Activated naive CD4-positive, alpha-beta T cell treated with anti-CD3 and anti-CD28 coated beads, Interleukin-2, amount 50 U/mL, for 24 hours (primary cell): ENCODE measurements around the gene SNCG.
"Not testable (repeated sequence)": the region's sequence is repeated elsewhere in the genome, so short reads cannot be mapped to it uniquely, and the experiment has no call there.

Experiments used
- H3K27ac Mint-ChIP-seq: one replicate; pipeline ENCODE4 v1.8.0; 2021; ENCODE audit warnings: mild to moderate bottlenecking, mixed read lengths
- H3K27me3 Mint-ChIP-seq: one replicate; pipeline ENCODE4 v1.8.0; 2021; ENCODE audit warnings: mixed read lengths
- H3K36me3 Mint-ChIP-seq: one replicate; pipeline ENCODE4 v1.8.0; 2021; ENCODE audit warnings: mixed read lengths
- H3K4me1 Mint-ChIP-seq: one replicate; pipeline ENCODE4 v1.8.0; 2021; ENCODE audit warnings: mixed read lengths
- H3K4me3 Mint-ChIP-seq: one replicate; pipeline ENCODE4 v1.8.0; 2021; ENCODE audit warnings: mild to moderate bottlenecking, mixed read lengths
- H3K9me3 Mint-ChIP-seq: one replicate; pipeline ENCODE4 v1.8.0; 2021; ENCODE audit warnings: mixed read lengths

The SNCG gene

DNA sequence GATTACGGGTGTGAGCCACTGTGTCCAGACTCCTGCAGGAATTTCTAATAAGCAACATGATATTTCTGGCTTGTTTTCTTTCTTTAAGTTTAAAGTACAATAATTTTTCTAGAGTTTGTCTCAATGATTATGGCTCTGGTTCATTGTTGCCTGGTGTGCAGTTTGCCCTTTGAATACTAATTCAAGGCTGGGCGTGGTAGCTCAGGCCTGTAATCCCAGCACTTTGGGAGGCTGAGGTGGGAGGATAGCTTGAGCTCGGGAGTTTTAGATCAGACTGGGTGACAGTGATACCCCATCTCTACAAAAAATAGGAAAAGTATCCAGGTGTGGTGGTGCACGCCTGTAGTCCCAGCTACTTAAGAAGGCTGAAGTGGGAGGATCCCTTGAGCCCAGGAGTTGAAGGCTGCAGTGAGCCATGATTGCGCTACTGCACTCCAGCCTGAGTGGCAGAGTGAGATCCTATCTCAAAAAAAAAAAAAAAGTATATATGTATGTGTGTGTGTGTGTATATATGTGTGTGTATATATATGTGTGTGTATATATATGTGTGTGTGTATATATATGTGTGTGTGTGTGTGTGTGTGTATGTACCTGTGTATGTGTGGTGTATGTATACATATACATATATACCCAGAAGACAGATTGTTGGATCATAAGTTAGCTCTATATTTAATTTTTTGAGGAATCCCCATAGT is 18.1 kb downstream of the SNCG start:
- Mint-ChIP-seq H3K9me3 (no peaks in the 10 kb centered on the region), H3K27ac (no peak overlapping the region), H3K36me3 (no peaks in the 10 kb centered on the region), H3K4me1 (peaks cover 5% of the 10 kb centered on the region), H3K4me3 (no peak overlapping the region), H3K27me3 (no peaks in the 10 kb centered on the region)

DNA sequence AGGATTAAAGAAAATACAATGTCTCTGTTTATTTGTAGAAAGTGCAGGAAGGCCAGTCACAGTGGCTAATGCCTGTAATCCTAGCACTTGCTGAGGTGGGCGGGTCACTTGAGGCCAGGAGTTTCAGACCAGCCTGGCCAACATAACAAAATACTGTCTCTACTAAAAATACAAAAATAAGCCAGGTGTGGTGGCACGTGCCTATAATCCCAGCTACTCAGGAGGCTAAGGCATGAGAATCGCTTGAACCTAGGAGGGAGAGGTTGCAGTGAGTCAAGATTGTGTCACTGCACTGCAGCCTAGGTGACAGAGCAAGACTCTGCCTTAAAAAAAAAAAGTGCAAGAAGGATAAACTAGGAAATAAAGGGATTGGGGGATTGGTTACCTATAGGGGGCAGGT is 20.1 kb downstream of the SNCG start:
- H3K27ac Mint-ChIP-seq, H3K27me3 Mint-ChIP-seq, H3K4me1 Mint-ChIP-seq, H3K4me3 Mint-ChIP-seq, H3K36me3 Mint-ChIP-seq, H3K9me3 Mint-ChIP-seq: not testable (repeated sequence)

DNA sequence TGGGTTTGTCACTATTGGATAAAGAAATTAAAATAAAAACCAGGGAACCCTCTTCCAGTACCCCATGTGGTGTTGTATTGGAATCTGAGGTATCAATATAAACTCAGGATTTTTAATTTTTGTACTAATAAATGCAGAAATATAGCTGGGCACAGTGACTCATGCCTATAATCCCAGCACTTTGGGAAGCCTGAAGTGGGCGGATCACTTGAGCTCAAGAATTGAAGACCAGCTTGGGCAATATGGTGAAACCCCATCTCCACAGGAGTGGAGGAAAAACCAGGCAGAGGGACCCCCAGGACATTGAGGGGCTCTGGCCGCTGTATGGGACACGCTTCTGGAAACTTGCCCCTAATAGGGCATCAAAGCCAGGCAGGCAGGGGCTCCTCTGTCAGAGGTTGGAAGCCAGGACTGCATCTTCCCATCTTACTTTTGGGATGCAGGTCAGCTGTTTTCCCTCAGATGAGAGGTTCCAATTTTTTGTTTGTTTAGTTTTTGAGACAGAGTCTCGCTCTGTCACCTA is 21.0 kb downstream of the SNCG start:
- no peaks in the 10 kb centered on the region for H3K27me3 Mint-ChIP-seq
- no peaks in the 10 kb centered on the region for H3K36me3 Mint-ChIP-seq

GRCh38 chr10:86979977-86980448 is 21.6 kb downstream of the SNCG start:
- Mint-ChIP-seq H3K27me3 (no peaks in the 10 kb centered on the region), H3K4me1 (no peaks in the 10 kb centered on the region), H3K27ac (no peak overlapping the region), H3K9me3 (no peaks in the 10 kb centered on the region), H3K4me3 (no peak overlapping the region), H3K36me3 (no peaks in the 10 kb centered on the region)

More for the DNA sequence above, 21.0 kb downstream of the SNCG start:
- no peak overlapping the region for H3K27ac Mint-ChIP-seq
- no peaks in the 10 kb centered on the region for H3K9me3 Mint-ChIP-seq
- no peak overlapping the region for H3K4me3 Mint-ChIP-seq
- no peaks in the 10 kb centered on the region for H3K4me1 Mint-ChIP-seq

DNA sequence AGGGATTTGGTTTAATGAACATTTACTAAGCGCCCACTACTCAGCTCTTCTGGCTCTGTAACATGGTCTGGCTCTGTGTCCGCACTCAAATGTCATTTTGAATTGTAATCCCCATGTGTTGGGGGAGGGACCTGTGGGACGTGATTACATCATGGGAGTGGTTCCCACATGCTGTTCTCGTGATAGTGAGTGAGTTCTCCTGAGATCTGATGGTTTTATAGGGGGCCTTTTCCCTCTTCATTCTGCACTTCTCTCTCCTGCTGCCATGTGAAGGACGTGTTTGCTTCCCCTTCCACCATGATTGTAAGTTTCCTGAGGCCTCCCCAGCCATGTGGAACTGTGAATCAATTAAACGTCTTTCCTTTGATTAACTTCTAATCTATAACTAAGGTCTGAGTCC is 22.6 kb downstream of the SNCG start:
- H3K27me3 Mint-ChIP-seq, H3K4me3 Mint-ChIP-seq, H3K36me3 Mint-ChIP-seq, H3K27ac Mint-ChIP-seq, H3K9me3 Mint-ChIP-seq, H3K4me1 Mint-ChIP-seq: not testable (repeated sequence)

DNA sequence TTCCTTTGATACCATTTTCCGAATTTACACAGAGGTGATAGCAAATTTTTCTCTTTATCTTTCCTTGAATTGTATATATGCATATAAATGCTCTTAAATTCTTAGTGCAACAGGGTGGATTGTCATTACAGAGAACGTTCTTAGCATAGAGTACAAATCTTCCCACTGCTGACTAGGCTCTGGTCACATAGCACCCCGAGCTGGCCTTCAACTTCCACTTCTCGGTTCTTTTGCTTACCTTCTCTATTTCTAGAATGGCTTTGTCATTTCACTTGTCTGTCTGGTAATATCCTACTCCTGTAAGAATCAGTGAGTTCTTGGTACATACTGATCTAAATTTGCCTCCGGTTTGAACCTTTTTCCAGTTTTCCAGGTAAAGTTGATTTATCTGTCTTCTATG is 23.3 kb downstream of the SNCG start:
- no peaks in the 10 kb centered on the region for H3K4me1 Mint-ChIP-seq
- no peaks in the 10 kb centered on the region for H3K27me3 Mint-ChIP-seq

GRCh38 chr10:86984498-86984897 is 26.1 kb downstream of the SNCG start:
- H3K4me3 Mint-ChIP-seq, H3K36me3 Mint-ChIP-seq, H3K27ac Mint-ChIP-seq, H3K27me3 Mint-ChIP-seq, H3K4me1 Mint-ChIP-seq, H3K9me3 Mint-ChIP-seq: not testable (repeated sequence)

More for the DNA sequence above, 23.3 kb downstream of the SNCG start:
- Mint-ChIP-seq H3K4me3 (no peak overlapping the region), H3K27ac (no peak overlapping the region), H3K9me3 (no peaks in the 10 kb centered on the region), H3K36me3 (no peaks in the 10 kb centered on the region)

- H3K4me3 Mint-ChIP-seq: no peak overlapping the region
- H3K9me3 Mint-ChIP-seq: no peaks in the 10 kb centered on the region
- no peak overlapping the region for H3K27ac Mint-ChIP-seq
- no peaks in the 10 kb centered on the region for H3K4me1 Mint-ChIP-seq
- H3K27me3 Mint-ChIP-seq: peaks cover 4% of the 10 kb centered on the region
- H3K36me3 Mint-ChIP-seq: no peaks in the 10 kb centered on the region
These were observed 30.1 kb downstream of the SNCG start for GRCh38 chr10:86988520-86988919.

- H3K9me3 Mint-ChIP-seq, H3K27ac Mint-ChIP-seq, H3K27me3 Mint-ChIP-seq, H3K4me3 Mint-ChIP-seq, H3K4me1 Mint-ChIP-seq, H3K36me3 Mint-ChIP-seq: not testable (repeated sequence)
These were observed 33.0 kb downstream of the SNCG start for GRCh38 chr10:86991362-86991761.

- Mint-ChIP-seq H3K27ac (no peak overlapping the region), H3K9me3 (no peaks in the 10 kb centered on the region), H3K4me3 (no peak overlapping the region), H3K4me1 (no peaks in the 10 kb centered on the region), H3K27me3 (peaks cover 4% of the 10 kb centered on the region), H3K36me3 (no peaks in the 10 kb centered on the region)
These were observed 34.1 kb downstream of the SNCG start for GRCh38 chr10:86992456-86992855.

GRCh38 chr10:86992929-86993328 is 34.5 kb downstream of the SNCG start:
- Mint-ChIP-seq H3K4me1 (no peaks in the 10 kb centered on the region), H3K36me3 (no peaks in the 10 kb centered on the region), H3K9me3 (no peaks in the 10 kb centered on the region), H3K4me3 (no peak overlapping the region), H3K27me3 (peaks cover 4% of the 10 kb centered on the region), H3K27ac (no peak overlapping the region)

- not testable (repeated sequence) for H3K27ac Mint-ChIP-seq, H3K36me3 Mint-ChIP-seq, H3K9me3 Mint-ChIP-seq, H3K4me1 Mint-ChIP-seq, H3K4me3 Mint-ChIP-seq, H3K27me3 Mint-ChIP-seq
These were observed 41.5 kb downstream of the SNCG start for GRCh38 chr10:86999802-87000403.

DNA sequence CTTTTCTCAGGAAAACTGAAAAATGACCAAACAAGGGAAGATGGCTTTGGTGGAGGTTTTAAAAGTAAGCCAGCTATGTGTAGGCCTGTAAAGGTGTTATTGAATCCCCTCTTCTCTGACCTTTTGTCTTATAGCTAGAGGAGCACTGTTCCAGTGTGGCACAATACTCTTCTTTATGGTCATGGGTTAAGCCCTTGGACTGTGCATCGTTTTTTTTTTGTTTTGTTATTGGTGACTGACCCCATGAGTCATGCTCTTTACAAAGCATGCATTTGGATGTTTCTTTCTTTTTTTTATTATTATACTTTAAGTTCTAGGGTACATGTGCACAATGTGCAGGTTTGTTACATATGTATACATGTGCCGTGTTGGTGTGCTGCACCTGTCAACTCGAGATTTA is 42.1 kb downstream of the SNCG start:
- no peaks in the 10 kb centered on the region for H3K36me3 Mint-ChIP-seq
- H3K4me3 Mint-ChIP-seq: no peak overlapping the region

DNA sequence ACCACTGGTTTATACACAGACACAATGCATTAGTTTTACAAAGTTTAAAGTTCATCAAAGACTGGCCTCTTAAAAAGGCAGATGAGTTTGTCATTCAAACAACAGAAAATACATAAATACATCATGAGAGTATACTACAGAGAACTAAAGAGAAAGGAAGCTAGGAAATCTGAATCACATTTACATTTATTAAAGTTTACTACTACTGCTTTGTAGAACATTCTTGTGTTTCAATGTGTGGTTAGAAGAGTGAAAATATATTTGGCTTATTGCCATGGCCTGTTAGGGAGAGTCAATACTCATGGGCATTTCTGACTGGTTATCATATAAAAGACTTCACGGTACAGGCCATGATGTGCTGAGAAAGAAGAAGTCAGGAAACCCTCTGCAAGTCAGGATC is 48.7 kb downstream of the SNCG start:
- H3K27ac Mint-ChIP-seq, H3K27me3 Mint-ChIP-seq, H3K9me3 Mint-ChIP-seq, H3K4me3 Mint-ChIP-seq, H3K36me3 Mint-ChIP-seq, H3K4me1 Mint-ChIP-seq: not testable (repeated sequence)

More for the DNA sequence above, 42.1 kb downstream of the SNCG start:
- no peaks in the 10 kb centered on the region for H3K4me1 Mint-ChIP-seq
- no peaks in the 10 kb centered on the region for H3K27me3 Mint-ChIP-seq
- no peaks in the 10 kb centered on the region for H3K9me3 Mint-ChIP-seq
- H3K27ac Mint-ChIP-seq: no peak overlapping the region

DNA sequence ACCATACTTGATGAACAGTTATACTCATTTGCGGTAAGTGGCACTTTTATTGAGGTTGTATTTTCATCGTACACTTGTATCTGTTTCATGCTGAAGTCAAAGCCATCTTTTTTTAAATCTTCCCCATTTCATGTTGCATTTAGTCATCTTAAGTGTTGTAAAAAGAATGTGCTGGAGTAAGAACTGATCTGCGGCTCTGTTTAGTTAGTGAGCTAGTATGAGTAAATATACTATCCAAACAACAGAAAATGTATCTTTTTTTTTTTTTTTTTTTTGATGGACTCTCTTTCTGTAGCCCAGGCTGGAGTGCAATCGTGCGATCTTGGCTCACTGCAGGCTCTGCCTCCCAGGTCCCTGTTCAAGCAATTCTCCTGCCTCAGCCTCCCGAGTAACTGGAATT is 49.3 kb downstream of the SNCG start:
- not testable (repeated sequence) for H3K27me3 Mint-ChIP-seq, H3K4me3 Mint-ChIP-seq, H3K36me3 Mint-ChIP-seq, H3K4me1 Mint-ChIP-seq, H3K27ac Mint-ChIP-seq, H3K9me3 Mint-ChIP-seq

DNA sequence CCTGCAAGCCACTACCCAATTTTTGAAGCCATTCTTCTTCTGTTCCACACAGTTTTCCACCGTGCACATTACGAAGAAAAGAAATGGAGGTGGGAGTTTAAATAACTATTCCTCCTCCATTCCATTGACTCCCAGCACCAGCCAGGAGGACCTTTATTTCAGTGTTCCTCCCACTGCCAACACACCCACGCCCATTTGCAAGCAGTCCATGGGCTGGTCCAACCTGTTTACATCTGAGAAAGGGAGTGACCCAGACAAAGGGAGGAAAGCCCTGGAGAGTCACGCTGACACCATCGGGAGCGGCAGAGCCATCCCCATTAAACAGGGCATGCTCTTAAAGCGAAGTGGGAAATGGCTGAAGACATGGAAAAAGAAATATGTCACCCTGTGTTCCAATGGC is 49.9 kb downstream of the SNCG start:
- not testable (repeated sequence) for H3K4me3 Mint-ChIP-seq, H3K27me3 Mint-ChIP-seq, H3K9me3 Mint-ChIP-seq, H3K27ac Mint-ChIP-seq, H3K36me3 Mint-ChIP-seq, H3K4me1 Mint-ChIP-seq
